Nephron (organoid): ENCODE data around the gene TSPAN14.

ENCODE experiments used
- H3K27ac Mint-ChIP-seq, 3 experiments: 2 replicates each; pipeline ENCODE4 v1.8.0; 2020; ENCODE audit warnings: mixed read lengths in 3 of 3, mild to moderate bottlenecking in 2 of 3, moderate library complexity in 1 of 3
- H3K27me3 Mint-ChIP-seq: 2 replicates; pipeline ENCODE4 v1.8.0; 2021; ENCODE audit warnings: low read depth, mild to moderate bottlenecking, moderate library complexity, mixed read lengths
- H3K36me3 Mint-ChIP-seq: 2 replicates; pipeline ENCODE4 v1.8.0; 2020; ENCODE audit warnings: low read depth, mixed read lengths
- H3K4me1 Mint-ChIP-seq: 2 replicates; pipeline ENCODE4 v1.8.0; 2020; ENCODE audit warnings: mixed read lengths
- H3K4me3 Mint-ChIP-seq, 3 experiments: 2 replicates each; pipeline ENCODE4 v1.8.0; 2020; ENCODE audit warnings: mild to moderate bottlenecking in 3 of 3, mixed read lengths in 3 of 3, moderate library complexity in 2 of 3
- H3K9me3 Mint-ChIP-seq: 2 replicates; pipeline ENCODE4 v1.8.0; 2020; ENCODE audit warnings: mixed read lengths
- TF ChIP-seq, protein P1 (sequence below), 3 experiments: fragments of 200-600 bp; sonication (generic); IDR thresholded peaks; one replicate each; pipeline ENCODE4 v1.5.0; 2021; ENCODE audit warnings: antibody characterized with exemption in 3 of 3; ENCODE audit not compliant: unreplicated experiment in 3 of 3

Gene TSPAN14

DNA sequence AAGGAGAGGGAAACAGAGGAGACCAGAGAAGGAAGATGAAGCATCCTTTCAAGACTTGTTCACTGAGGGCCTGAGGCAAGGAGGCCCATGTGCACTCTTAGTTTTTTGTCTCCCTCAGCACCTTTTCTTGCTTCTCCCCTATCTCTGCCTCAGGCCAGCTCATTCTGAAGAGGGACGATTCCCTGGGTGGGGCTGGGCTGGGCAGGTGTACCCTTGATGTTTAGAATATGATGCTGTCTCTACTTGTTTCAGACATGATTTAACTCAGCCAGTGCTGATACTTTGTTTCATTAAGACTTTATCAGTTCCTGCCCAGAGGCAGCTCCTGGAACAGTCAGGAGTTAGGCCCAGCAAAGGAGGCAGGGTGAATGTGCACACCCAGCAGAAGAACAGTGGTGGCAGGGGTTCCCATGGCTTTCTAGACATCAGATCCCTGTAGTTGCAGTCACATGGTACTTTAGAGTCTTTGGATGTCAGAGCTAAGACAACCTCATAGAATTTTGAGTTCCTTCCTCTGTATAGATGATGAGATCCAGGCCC, 42.4 kb upstream of the TSPAN14 start:
- Mint-ChIP-seq H3K27me3 (no peaks in the 10 kb centered on the region), H3K36me3 (no peaks in the 10 kb centered on the region), H3K4me1 (peaks cover 84% of the 10 kb centered on the region), H3K27ac (peak overlapping the region; percentile 92 to 98 (median 98)), H3K4me3 (peak overlapping the region; percentile 39 to 82 (median 49)), H3K9me3 (no peaks in the 10 kb centered on the region)
- TF ChIP-seq, protein P1, sequence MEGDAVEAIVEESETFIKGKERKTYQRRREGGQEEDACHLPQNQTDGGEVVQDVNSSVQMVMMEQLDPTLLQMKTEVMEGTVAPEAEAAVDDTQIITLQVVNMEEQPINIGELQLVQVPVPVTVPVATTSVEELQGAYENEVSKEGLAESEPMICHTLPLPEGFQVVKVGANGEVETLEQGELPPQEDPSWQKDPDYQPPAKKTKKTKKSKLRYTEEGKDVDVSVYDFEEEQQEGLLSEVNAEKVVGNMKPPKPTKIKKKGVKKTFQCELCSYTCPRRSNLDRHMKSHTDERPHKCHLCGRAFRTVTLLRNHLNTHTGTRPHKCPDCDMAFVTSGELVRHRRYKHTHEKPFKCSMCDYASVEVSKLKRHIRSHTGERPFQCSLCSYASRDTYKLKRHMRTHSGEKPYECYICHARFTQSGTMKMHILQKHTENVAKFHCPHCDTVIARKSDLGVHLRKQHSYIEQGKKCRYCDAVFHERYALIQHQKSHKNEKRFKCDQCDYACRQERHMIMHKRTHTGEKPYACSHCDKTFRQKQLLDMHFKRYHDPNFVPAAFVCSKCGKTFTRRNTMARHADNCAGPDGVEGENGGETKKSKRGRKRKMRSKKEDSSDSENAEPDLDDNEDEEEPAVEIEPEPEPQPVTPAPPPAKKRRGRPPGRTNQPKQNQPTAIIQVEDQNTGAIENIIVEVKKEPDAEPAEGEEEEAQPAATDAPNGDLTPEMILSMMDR (IDR thresholded peaks at IDR 0.05; ENCODE audit: unreplicated experiment in 3 of 3), result no peak

DNA sequence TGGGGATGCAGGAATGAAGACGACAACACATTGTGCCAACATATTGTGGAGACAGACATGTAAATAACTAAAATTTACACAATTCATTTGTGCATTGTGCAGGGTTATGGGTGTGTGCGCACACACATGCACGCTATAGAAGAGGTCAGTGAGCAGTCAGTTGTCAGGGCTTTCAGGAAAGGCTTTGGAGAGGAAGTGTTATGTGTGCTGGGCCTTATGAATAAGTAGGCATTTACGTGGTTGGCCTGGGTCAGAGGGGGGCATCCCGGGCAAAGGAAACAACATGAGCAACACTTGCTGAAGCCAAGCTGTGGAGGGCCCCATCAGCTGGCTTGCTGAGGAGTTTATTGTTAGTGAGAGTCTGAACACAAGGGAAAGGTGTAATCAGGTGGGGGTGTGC, 41.6 kb upstream of the TSPAN14 start:
- TF ChIP-seq, protein P1 (IDR thresholded peaks at IDR 0.05; ENCODE audit: unreplicated experiment in 3 of 3), result no peak
- H3K4me1 Mint-ChIP-seq, result peaks cover 88% of the 10 kb centered on the region

DNA sequence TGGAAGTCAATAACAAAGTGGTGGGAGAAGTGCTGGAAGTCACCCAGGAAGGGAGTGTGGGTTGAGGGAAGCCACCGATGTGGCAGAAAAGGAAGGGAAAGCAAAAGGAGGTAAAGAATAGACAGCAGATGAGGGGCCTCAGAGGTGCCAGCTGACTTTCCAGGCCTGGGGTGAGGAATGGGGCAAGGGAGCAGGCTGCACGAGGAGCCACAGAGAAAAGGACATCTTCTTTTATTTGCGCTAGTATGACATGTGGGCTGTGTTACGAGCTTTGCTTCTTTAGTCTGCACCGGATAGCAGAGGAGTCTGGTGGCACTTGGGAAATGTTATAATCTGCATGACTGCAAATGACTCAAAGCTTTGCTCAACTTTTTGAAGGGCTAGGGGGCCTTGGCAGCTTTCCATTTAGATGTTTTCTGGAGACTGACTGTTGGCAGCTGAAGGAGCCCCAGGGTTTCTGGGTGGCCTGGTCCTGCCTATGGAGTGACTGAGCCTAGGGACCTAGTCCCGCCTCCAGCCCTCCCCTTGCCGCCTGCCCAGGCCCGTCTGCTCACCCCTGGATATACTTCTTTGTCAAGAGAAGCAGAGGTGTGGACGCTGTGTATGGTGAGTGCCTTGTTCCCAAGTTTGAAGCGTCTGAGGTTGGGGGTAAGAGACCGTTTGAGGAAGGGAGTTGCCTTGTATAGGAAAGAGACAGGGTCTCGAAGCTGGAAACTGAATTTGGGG, 40.7 kb upstream of the TSPAN14 start:
- peaks cover 91% of the 10 kb centered on the region for H3K4me1 Mint-ChIP-seq
- H3K4me3 Mint-ChIP-seq, result peak overlapping the region; percentile 65 to 82 (median 75)
- TF ChIP-seq, protein P1 (IDR thresholded peaks at IDR 0.05; ENCODE audit: unreplicated experiment in 3 of 3), result no peak
- peak overlapping the region; percentile 92 to 98 (median 98) for H3K27ac Mint-ChIP-seq
- no peaks in the 10 kb centered on the region for H3K27me3 Mint-ChIP-seq
- H3K9me3 Mint-ChIP-seq, result no peaks in the 10 kb centered on the region
- no peaks in the 10 kb centered on the region for H3K36me3 Mint-ChIP-seq

More for the DNA sequence above, 41.6 kb upstream of the TSPAN14 start:
- peak overlapping the region; percentile 45 to 82 (median 49) for H3K4me3 Mint-ChIP-seq
- peak overlapping the region; percentile 92 to 98 (median 98) for H3K27ac Mint-ChIP-seq
- H3K36me3 Mint-ChIP-seq, result no peaks in the 10 kb centered on the region
- no peaks in the 10 kb centered on the region for H3K9me3 Mint-ChIP-seq
- no peaks in the 10 kb centered on the region for H3K27me3 Mint-ChIP-seq

DNA sequence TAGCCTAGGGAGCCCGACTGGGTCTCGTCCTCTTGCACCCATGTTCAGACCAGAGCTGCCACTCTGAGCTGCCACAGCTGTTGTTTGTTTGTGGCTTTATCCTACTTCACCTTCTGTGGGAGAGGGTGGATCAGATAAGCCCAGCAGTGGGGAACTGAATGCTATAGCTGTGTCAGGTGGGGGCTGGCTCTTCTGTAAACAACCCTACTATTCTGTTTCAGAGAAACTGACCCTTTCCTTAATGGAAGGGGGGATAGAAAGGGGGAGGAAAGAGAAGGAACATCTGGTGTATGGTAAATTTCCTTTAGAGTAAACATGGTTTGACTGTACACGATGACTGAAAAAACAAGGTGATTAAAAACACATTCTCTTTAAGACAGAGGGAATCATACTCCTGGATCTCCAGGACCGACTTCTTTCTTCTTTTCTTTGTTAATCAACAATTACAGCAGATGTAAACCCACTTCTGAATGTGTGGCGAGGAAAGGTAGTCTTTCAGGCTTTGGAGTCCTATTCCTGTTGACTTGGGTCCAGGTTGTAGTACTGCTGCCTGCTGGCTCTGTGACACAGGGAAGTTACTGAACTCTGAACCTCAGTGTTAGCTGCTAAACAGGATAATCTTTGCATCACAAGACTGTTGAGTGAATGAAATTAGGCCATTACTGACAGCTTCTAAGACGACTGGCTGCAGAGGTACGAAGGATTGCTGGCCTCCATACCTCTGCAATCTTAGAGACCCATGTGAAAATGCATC, 39.8 kb upstream of the TSPAN14 start:
- Mint-ChIP-seq H3K4me1 (peaks cover 92% of the 10 kb centered on the region), H3K27ac (peak overlapping the region; percentile 92 to 98 (median 98)), H3K27me3 (no peaks in the 10 kb centered on the region), H3K9me3 (no peaks in the 10 kb centered on the region), H3K36me3 (no peaks in the 10 kb centered on the region), H3K4me3 (peak overlapping the region; percentile 65 to 82 (median 75))
- TF ChIP-seq, protein P1 (IDR thresholded peaks at IDR 0.05; ENCODE audit: unreplicated experiment in 3 of 3), result no peak

DNA sequence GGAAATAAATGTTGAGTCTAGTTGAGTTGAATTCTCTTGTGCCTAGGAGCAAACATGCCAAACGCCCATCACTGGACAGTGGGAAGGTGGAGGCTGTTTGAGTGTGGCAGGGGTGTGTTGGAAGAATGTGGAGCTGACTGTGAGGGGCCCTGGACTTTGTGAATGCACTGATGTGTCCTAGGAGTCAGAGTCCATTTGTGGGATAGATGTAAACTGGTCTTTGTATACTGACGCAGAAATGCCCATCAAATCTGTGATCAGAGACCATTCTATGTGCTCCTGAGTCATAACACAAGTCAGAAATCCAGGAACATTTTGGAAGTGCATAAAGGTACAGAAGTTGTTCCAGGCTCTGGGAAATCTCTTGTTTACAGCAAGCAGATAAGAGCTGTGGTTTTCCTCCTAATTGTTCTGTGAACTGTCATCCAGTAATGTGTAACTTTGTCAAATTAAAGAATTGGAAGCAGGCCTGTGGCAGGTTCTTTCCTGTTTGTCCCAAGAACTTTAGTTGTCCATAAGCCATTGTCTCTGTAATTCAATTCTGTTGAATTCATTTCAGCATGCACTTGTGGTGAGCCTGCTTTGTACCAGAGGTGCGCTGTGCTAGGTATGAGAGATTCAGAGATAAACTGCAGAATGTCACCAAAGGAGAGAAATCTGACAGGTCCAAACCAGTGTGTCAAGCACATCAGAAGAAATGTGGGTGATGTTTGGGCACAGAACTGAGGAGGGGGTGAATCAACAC, 38.2 kb upstream of the TSPAN14 start:
- Mint-ChIP-seq H3K4me1 (peaks cover 88% of the 10 kb centered on the region), H3K9me3 (no peaks in the 10 kb centered on the region), H3K27me3 (no peaks in the 10 kb centered on the region), H3K27ac (peak overlapping the region; percentile 92 to 98 (median 95)), H3K4me3 (peak overlapping the region; percentile 7 to 53 (median 14)), H3K36me3 (peaks cover 5% of the 10 kb centered on the region)
- TF ChIP-seq, protein P1 (IDR thresholded peaks at IDR 0.05; ENCODE audit: unreplicated experiment in 3 of 3), result no peak
